Occipital lobe (tissue), 2 donors: Measurements from ENCODE around the gene PPP4R3C. TPM values are rescaled to one million over a fixed set of nuclear protein-coding genes. Genes with fewer than 3 reads are reported as not detected.
"Not testable (repeated sequence)": the region's sequence is repeated elsewhere in the genome, so short reads cannot be mapped to it uniquely, and the experiment has no call there.

Experiments
- DNase-seq: peaks from one replicate; lab custom pipeline; 2025; lab: John Stamatoyannopoulos, UW
- total RNA-seq: library from RNA; depleted of rRNA; stranded (reverse); fragments of >200 nt; gene quantifications from one replicate; pipeline ENCODE4 v1.2.3, GENCODE V29; 2014

PPP4R3C gene
- not detected for total RNA-seq

DNA sequence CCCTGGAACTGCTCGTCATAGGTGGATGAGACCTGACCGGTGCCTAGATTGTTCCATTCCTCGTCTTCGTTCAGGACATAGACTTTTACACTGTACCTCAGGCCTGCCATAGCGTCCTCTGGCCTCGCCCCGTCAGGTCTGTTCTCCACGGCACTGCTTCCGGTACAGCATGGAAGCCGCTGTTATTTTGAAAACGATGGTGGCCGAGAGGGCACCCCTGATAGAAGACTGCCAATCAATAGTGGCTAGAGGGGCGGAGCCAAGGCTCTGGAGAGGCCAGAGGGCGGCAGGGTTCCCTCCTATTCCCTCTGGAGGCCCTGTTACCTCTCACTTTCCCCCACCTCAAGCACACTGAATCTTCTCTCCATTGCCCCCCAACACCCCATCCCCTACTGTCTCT, at the start of gene PPP4R3C:
Gene PPP4R3C (minus strand): TSS at position 155 of the 400 bp plus-strand sequence. CDS start 45 bp downstream, at position 110.
- DNase-seq, result no peak

DNA sequence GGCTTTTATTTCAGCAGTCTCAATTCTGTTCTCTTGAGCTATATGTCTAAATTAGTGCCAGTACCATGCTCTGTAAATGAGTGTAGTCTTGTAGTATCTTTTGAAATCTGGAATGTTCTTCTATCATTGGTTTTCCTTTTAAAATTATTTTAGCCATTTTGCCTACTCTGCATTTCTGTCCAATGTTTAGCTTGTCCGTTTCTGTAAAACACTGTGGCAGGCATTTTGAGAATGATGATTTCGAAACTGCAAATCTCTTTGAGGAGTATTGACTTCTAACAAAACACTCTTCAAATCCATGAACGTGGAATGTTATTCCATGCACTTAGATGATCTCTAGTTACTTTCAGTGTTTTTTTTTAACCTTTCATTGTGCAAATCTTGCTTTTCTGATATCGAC, 28.3 kb upstream of the PPP4R3C start:
- no peak for DNase-seq

DNA sequence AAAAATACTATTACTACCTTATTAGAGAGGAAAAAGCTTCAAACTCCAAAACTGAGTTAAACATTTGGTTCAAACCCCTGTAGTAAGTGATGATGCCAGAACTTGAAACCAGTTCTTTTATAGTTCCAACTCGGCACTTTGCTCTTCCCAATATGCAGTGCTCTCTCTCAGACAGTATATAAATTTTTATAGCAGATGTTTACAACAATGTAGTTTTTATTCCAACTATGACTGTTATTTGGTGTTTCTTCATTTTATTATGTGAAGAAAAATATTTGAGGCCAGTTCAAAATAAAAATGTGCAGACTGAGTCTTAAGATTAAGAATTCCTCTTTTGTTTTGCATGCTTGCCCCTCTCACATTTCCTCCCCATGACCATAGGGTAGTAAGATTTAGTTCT, 2.9 kb upstream of the PPP4R3C start:
- DNase-seq, result no peak

- DNase-seq, result no peak
Observed at GRCh38 chrX:27465036-27465435, 1.9 kb upstream of the PPP4R3C start.

- not testable (repeated sequence) for DNase-seq
Observed at GRCh38 chrX:27459129-27459528, 4.0 kb downstream of the PPP4R3C start.

GRCh38 chrX:27458544-27458943, 4.6 kb downstream of the PPP4R3C start:
- DNase-seq, result not testable (repeated sequence)

GRCh38 chrX:27451324-27451723, 11.8 kb downstream of the PPP4R3C start:
- no peak for DNase-seq

- DNase-seq, result no peak
Observed at GRCh38 chrX:27446423-27446822, 16.7 kb downstream of the PPP4R3C start.

- no peak for DNase-seq
Observed at GRCh38 chrX:27445438-27445837, 17.7 kb downstream of the PPP4R3C start.

DNA sequence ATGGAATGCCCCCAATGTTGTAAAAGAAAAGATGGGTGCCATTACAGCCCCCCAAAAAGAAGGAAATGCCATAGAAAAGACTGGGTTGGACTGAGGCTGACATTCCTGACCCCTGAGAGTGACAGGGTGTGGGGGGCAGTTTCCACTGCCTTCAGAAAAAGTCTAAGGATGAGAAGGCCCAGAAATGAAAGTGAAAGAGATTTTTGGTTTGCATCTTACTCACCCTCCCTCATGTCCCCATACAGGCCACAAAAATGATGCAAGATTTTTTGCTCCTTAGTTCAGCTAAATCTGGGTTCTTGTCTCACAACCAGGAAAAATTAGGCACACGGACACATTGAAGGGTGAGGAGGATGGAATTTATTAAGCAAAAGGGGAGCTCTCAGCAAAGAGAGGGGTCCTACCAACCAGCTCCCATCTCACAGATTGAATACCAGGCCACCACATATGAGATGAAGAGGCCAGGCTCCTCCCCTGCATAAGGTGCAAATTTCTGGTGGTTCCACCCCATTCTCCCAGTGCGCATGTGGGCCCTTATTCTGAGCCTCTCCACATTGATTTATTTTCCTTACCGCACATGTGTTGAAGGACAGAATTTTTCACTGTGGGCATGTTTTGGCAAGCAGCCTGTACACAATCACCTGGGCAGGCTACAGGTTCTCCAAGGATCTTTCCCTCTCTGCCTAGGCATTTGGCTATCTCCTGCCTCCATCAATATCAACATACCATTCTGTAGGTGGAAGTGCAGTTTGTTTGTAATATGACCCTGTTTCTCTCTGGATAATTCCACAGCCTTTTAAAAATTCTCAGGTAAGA, 18.8 kb downstream of the PPP4R3C start:
- no peak for DNase-seq

DNA sequence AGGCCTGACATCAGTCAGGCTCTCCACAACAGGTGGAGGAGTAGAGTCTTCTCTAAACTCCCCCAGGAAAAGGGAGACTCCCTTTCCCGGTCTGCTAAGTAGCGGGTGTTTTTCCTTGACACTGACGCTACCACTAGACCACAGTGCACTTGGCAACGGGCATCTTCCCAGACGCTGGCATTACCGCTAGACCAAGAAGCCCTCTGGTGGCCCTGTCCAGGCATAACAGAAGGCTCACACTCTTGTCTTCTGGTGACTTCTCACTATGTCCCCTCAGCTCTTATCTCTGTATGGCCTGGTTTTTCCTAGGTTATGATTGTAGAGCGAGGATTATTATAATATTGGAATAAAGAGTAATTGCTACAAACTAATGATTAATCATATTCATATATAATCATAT, 20.7 kb downstream of the PPP4R3C start:
- not testable (repeated sequence) for DNase-seq

GRCh38 chrX:27439771-27440170, 23.4 kb downstream of the PPP4R3C start:
- no peak for DNase-seq

DNA sequence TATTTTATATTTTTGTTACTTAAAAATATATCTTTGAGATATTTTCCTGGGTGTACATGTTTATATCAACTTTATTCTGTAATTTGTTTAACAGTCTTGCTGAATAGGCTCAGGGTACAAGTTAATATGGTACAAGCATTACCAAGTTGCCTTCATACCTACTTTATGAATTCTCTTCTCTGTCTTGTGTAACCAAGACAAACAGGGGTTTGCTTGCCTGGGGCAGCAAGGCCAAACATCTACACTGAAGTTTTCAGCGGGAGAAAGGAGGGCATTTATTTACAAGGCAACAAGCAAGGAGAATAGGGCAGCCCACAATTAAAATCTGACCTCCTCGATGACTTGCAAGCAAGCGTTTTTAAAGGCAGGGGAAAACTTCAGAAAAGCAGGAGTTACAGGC, 24.2 kb downstream of the PPP4R3C start:
- DNase-seq, result no peak

DNA sequence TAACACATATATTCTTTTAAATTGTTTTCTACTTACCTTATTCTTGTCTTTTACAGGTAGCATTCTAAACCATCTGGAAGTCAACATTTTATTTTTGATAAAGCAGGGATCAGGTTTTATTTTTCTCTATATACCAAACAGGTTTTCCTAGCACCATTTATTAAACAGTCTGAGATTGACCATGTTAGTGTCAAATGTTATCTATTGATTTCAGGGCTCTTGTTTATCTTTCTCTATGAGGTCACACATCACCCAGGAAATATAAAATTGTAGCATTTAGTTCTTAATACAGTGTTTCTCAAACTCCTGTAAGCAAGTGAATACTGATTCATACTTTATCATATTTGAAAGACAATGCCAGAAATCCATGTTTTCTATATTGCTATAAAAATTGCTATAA, 28.1 kb downstream of the PPP4R3C start:
- no peak for DNase-seq

Other genes with a start within 250 kb of the PPP4R3C start
- gene DCAF8L2, start 127.0 kb upstream of the PPP4R3C start, total RNA-seq, result not detected